Measurements from ENCODE around the gene C19orf47.

DNA sequence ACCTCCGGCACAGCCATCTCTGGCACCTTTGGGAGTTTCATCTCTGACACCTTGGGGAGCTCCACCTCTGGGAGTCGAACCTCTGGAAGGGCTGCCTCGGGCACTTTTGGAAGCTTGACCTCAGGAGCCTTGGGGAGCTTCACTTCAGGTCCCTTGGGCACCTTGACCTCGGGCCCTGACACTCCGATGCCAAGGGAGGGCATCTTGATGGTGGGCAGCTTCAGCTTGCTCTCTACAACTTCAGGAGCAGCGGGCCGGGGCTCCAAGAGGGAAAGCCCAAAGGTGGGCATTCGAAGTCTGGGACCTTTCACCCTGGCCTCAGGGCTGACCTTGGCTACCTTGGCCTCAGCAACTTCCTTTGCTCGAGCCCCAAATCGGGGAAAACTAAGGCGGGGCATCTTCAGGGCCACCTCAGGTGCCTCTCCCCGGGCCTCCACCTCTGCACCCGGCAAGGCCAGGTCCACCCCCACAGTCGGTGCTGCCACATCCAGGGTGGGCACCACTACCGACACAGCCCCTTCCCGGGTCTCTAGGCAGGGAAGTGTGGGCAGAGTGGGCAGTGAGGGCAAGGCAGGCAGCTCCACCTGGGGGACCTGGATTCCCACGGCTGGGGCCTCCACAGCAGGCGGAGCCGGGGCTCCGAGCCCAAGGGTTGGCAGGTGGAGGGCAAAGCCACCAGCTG lies 48.8 kb upstream of the C19orf47 start:
- TF ChIP-seq, protein P1, sequence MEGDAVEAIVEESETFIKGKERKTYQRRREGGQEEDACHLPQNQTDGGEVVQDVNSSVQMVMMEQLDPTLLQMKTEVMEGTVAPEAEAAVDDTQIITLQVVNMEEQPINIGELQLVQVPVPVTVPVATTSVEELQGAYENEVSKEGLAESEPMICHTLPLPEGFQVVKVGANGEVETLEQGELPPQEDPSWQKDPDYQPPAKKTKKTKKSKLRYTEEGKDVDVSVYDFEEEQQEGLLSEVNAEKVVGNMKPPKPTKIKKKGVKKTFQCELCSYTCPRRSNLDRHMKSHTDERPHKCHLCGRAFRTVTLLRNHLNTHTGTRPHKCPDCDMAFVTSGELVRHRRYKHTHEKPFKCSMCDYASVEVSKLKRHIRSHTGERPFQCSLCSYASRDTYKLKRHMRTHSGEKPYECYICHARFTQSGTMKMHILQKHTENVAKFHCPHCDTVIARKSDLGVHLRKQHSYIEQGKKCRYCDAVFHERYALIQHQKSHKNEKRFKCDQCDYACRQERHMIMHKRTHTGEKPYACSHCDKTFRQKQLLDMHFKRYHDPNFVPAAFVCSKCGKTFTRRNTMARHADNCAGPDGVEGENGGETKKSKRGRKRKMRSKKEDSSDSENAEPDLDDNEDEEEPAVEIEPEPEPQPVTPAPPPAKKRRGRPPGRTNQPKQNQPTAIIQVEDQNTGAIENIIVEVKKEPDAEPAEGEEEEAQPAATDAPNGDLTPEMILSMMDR (IDR thresholded peaks at IDR 0.05): no peak
- TF ChIP-seq EZH2 (IDR thresholded peaks at IDR 0.05): no peak
- TF ChIP-seq EZH2phosphoT487 (IDR thresholded peaks at IDR 0.05): no peak

Data from neural progenitor cell (in vitro differentiated cells).